IMR-90 (cell line): ENCODE results near the gene EIF4E3. TPM values are rescaled to one million over a fixed set of nuclear protein-coding genes. Genes with fewer than 3 reads are reported as not detected.

Experiments used
- ATAC-seq: fragments of 200-7000 bp; cut with Tn5 transposase; 2 replicates; pipeline ENCODE4 v1.9.1; 2020; ENCODE audit warnings: low read depth, mild to moderate bottlenecking, moderate library complexity
- BruUV-seq: library from RNA; stranded (reverse); fragments of 400-500 nt; replicated peaks from 2 replicates; lab custom pipeline; 2021; lab: Mats Ljungman, UMichigan
- CTCF ChIA-PET: fragments of 300-600 bp; formaldehyde crosslinking; extraction: SDS; loops from one replicate; lab custom pipeline; 2021; ENCODE audit warnings: antibody characterized with exemption; lab: Yijun Ruan, JAX
- POLR2A ChIA-PET: fragments of 300-600 bp; sonication (Branson Sonifier 250); formaldehyde crosslinking; loops from one replicate; lab custom pipeline; 2022; ENCODE audit warnings: antibody characterized with exemption; ENCODE audit not compliant: unreplicated experiment; lab: Charles Lee
- DNase-seq: peaks from one replicate; pipeline ENCODE4 v3.0.0; 2013
- H2AFZ ChIP-seq: replicated peaks from 2 replicates; pipeline ENCODE3; 2013; ENCODE audit warnings: low read length, mild to moderate bottlenecking; ENCODE audit not compliant: poor library complexity
- H2AK5ac ChIP-seq: 2 replicates; pipeline ENCODE4 v1.6.1; 2013; ENCODE audit warnings: low read depth, low read length, inconsistent platforms
- H2AK9ac ChIP-seq: replicated peaks from 2 replicates; pipeline ENCODE3; 2013; ENCODE audit warnings: mild to moderate bottlenecking, low read depth, low read length, moderate library complexity; ENCODE audit not compliant: poor library complexity
- H2BK120ac ChIP-seq: 2 replicates; pipeline ENCODE4 v1.6.1; 2013; ENCODE audit warnings: low read depth, low read length, inconsistent platforms
- H2BK15ac ChIP-seq: 3 replicates; pipeline ENCODE4 v1.6.1; 2013; ENCODE audit warnings: low read depth, low read length, inconsistent platforms
- H2BK20ac ChIP-seq: 2 replicates; pipeline ENCODE4 v1.6.1; 2013; ENCODE audit warnings: low read depth, mild to moderate bottlenecking, inconsistent platforms, low read length, moderate library complexity
- H2BK5ac ChIP-seq: 2 replicates; pipeline ENCODE4 v1.6.1; 2013; ENCODE audit warnings: mild to moderate bottlenecking, low read depth, low read length, inconsistent platforms; ENCODE audit not compliant: poor library complexity, severe bottlenecking
- H3K14ac ChIP-seq: replicated peaks from 2 replicates; pipeline ENCODE4 v1.6.1; 2013; ENCODE audit warnings: low read depth, low read length, inconsistent platforms
- H3K18ac ChIP-seq: 2 replicates; pipeline ENCODE4 v1.6.1; 2013; ENCODE audit warnings: low read depth, low read length, control low read depth
- H3K23ac ChIP-seq: 2 replicates; pipeline ENCODE4 v1.6.1; 2013; ENCODE audit warnings: low read depth, low read length, inconsistent platforms
- H3K27ac ChIP-seq: 2 replicates; pipeline ENCODE4 v1.5.1; 2013; ENCODE audit warnings: mild to moderate bottlenecking, control low read depth, low read length; ENCODE audit not compliant: insufficient read depth
- H3K27me3 ChIP-seq: 2 replicates; pipeline ENCODE4 v1.6.1; 2013; ENCODE audit warnings: low read length; ENCODE audit not compliant: control insufficient read depth, insufficient read depth
- H3K36me3 ChIP-seq: 2 replicates; pipeline ENCODE4 v1.6.1; 2013; ENCODE audit warnings: low read length, mixed read lengths; ENCODE audit not compliant: control insufficient read depth, insufficient read depth
- H3K4ac ChIP-seq: 2 replicates; pipeline ENCODE4 v1.6.1; 2013; ENCODE audit warnings: low read depth, low read length, inconsistent platforms
- H3K4me1 ChIP-seq: 2 replicates; pipeline ENCODE4 v1.6.1; 2013; ENCODE audit warnings: low read length, mixed read lengths; ENCODE audit not compliant: control insufficient read depth, insufficient read depth
- H3K4me2 ChIP-seq: 2 replicates; pipeline ENCODE4 v1.6.1; 2013; ENCODE audit warnings: low read depth, mild to moderate bottlenecking, control low read depth, low read length, moderate library complexity
- H3K4me3 ChIP-seq: 2 replicates; pipeline ENCODE4 v1.5.1; 2013; ENCODE audit warnings: low read depth, mild to moderate bottlenecking, control low read depth, low read length, moderate library complexity; ENCODE audit not compliant: insufficient read depth
- H3K56ac ChIP-seq: 2 replicates; pipeline ENCODE4 v1.6.1; 2013; ENCODE audit warnings: low read length, inconsistent platforms; ENCODE audit not compliant: insufficient read depth; ENCODE audit errors: extremely low read depth
- H3K79me1 ChIP-seq, 2 experiments: 2 replicates each; pipeline ENCODE4 v1.6.1; 2013; ENCODE audit warnings: low read length in 2 of 2, inconsistent platforms in 1 of 2, low read depth in 1 of 2
- H3K9ac ChIP-seq: 2 replicates; pipeline ENCODE4 v1.6.1; 2013; ENCODE audit warnings: low read depth, low read length, control low read depth
- H3K9me1 ChIP-seq: 2 replicates; pipeline ENCODE4 v1.6.1; 2013; ENCODE audit warnings: low read length, inconsistent platforms; ENCODE audit not compliant: insufficient read depth
- H3K9me3 ChIP-seq: 2 replicates; pipeline ENCODE4 v1.6.1; 2013; ENCODE audit warnings: low read length; ENCODE audit not compliant: control insufficient read depth, insufficient read depth
- H4K20me1 ChIP-seq: 2 replicates; pipeline ENCODE4 v1.6.1; 2013; ENCODE audit warnings: low read length, inconsistent platforms; ENCODE audit not compliant: insufficient read depth
- H4K5ac ChIP-seq: 2 replicates; pipeline ENCODE4 v1.6.1; 2013; ENCODE audit warnings: mild to moderate bottlenecking, low read depth, low read length, control low read depth
- H4K8ac ChIP-seq, 2 experiments: 2 replicates each; pipeline ENCODE4 v1.6.1; 2013; ENCODE audit warnings: low read depth in 2 of 2, low read length in 2 of 2, control low read depth in 1 of 2, inconsistent platforms in 1 of 2
- H4K91ac ChIP-seq: 2 replicates; pipeline ENCODE4 v1.6.1; 2013; ENCODE audit warnings: low read depth, low read length, inconsistent platforms; ENCODE audit not compliant: insufficient read depth
- CEBPB ChIP-seq: IDR thresholded peaks from 2 replicates; pipeline ENCODE4 v1.6.1; 2012; ENCODE audit warnings: low read depth, low read length, improper control_type of control experiment
- CHD1 ChIP-seq: IDR thresholded peaks from 2 replicates; pipeline ENCODE4 v1.6.1; 2012; ENCODE audit warnings: low read depth, low read length, improper control_type of control experiment
- CTCF ChIP-seq: conservative IDR thresholded peaks from 2 replicates; pipeline ENCODE4 v1.5.1; 2012; ENCODE audit warnings: mild to moderate bottlenecking, low read depth, low read length, improper control_type of control experiment
- FOS ChIP-seq: fragments of 150-350 bp; IDR thresholded peaks from 2 replicates; pipeline ENCODE4 v1.6.1; 2016; ENCODE audit warnings: low read depth, low read length
- MAFK ChIP-seq: IDR thresholded peaks from 2 replicates; pipeline ENCODE4 v1.6.1; 2012; ENCODE audit warnings: low read depth, low read length, improper control_type of control experiment
- MAZ ChIP-seq: IDR thresholded peaks from 2 replicates; pipeline ENCODE4 v1.6.1; 2012; ENCODE audit warnings: low read depth, mild to moderate bottlenecking, low read length, improper control_type of control experiment, moderate library complexity, borderline replicate concordance
- POLR2A ChIP-seq: IDR thresholded peaks from 2 replicates; pipeline ENCODE4 v1.6.1; 2012; ENCODE audit warnings: mild to moderate bottlenecking, low read depth, low read length
- RCOR1 ChIP-seq: IDR thresholded peaks from 2 replicates; pipeline ENCODE4 v1.6.1; 2012; ENCODE audit warnings: mild to moderate bottlenecking, low read length, improper control_type of control experiment; ENCODE audit not compliant: insufficient replicate concordance
- RFX5 ChIP-seq: IDR thresholded peaks from 2 replicates; pipeline ENCODE4 v1.8.0; 2012; ENCODE audit warnings: low read depth, mild to moderate bottlenecking, low read length, moderate library complexity
- SMC3 ChIP-seq: fragments of 150-350 bp; IDR thresholded peaks from 2 replicates; pipeline ENCODE4 v1.6.1; 2016; ENCODE audit warnings: low read depth, mild to moderate bottlenecking, antibody characterized with exemption, low read length, moderate library complexity
- USF2 ChIP-seq: fragments of 150-350 bp; IDR thresholded peaks from 2 replicates; pipeline ENCODE4 v1.6.1; 2017; ENCODE audit warnings: mild to moderate bottlenecking, antibody characterized with exemption, low read length, low read depth
- WGBS, 2 experiments: methylation state at CpG; one replicate each; pipeline versions ENCODE4 v1.1.5 to v1.1.7; 2013; ENCODE audit warnings: missing lambda C conversion rate in 2 of 2; ENCODE audit not compliant: insufficient read length in 1 of 2; ENCODE audit errors: extremely low coverage in 2 of 2; 5-methylcytosine and 5-hydroxymethylcytosine counted together
- dilution Hi-C: fragments of 300-500 bp; cut with HindIII; formaldehyde crosslinking; loops from one replicate; pipeline ENCODE4 v1.14.3; 2018; ENCODE audit warnings: low sequenced_read_pairs; ENCODE audit not compliant: unreplicated experiment
- in situ Hi-C: fragments of 300-500 bp; cut with MboI; formaldehyde crosslinking; loops from 3 replicates; pipeline ENCODE4 v1.14.3; 2019; ENCODE audit warnings: low sequenced_read_pairs, inconsistent platforms, mixed read lengths
- intact Hi-C: fragments of 100-400 bp; cut with micrococcal nuclease; formaldehyde crosslinking; loops from 2 replicates; pipeline ENCODE4 v1.10.0; 2022
- polyA plus RNA-seq, 3 experiments: library from polyadenylated mRNA; depleted of rRNA; stranded (reverse); fragments of >200 nt; gene quantifications; 2 replicates each; pipeline ENCODE4 v1.2.3, GENCODE V29; 2012; ENCODE audit warnings: low replicate concordance in 1 of 3
- total RNA-seq: library from RNA; depleted of rRNA; stranded (reverse); fragments of >200 nt; gene quantifications from 2 replicates; pipeline ENCODE4 v1.2.3, GENCODE V29; 2012

Gene EIF4E3
- total and polyA plus RNA-seq, 2 of the 4 experiments (the other 2 are of a cell fraction), result 0.72 to 1.1 TPM

GRCh38 chr3:71681224-71681668 lies 44.0 kb downstream of the EIF4E3 start (continued):
- TF ChIP-seq CTCF, result peak; percentile 91
- no peak for TF ChIP-seq MAFK
- TF ChIP-seq SMC3, result peak; percentile 50

GRCh38 chr3:71680603-71681002 lies 44.6 kb downstream of the EIF4E3 start:
- no peaks in the 10 kb centered on the region for H3K79me1 ChIP-seq
- ChIA-PET CTCF (interaction anchor here (0.6 to 1.6 kb wide), 11 partner anchors 10 to 1825 kb away, joined by 3 to 10 read pairs (median 3); no protein-coding TSS in a partner anchor), POLR2A (no interaction called here)
- dilution Hi-C loops (no loop called here), in situ Hi-C loops (no loop called here), intact Hi-C loops (loop anchor here (2.0 to 10.0 kb wide), 4 partner anchors 143 to 576 kb away; no protein-coding TSS in a partner anchor)
- no peaks in the 10 kb centered on the region for H3K27me3 ChIP-seq
- H3K4me2 ChIP-seq, result peak overlapping the region; percentile 58
- H2AK5ac ChIP-seq, result no peak overlapping the region
- no peaks in the 10 kb centered on the region for H3K36me3 ChIP-seq
- no peak overlapping the region for H2AFZ ChIP-seq
- no CpG with 5 or more reads among the region's 1 CpG for WGBS, 2 experiments
- no peak overlapping the region for H2AK9ac ChIP-seq
- BruUV-seq, result no TSS peak
- H3K27ac ChIP-seq, result peak overlapping the region; percentile 27; the same call in 1 of the 2 replicates
- ATAC-seq (peak; percentile 83), DNase-seq (peak; percentile 79)
- H3K9ac ChIP-seq, result no peak overlapping the region
- H3K9me3 ChIP-seq, result no peaks in the 10 kb centered on the region
- no peak overlapping the region for H4K91ac ChIP-seq
- H4K5ac ChIP-seq, result no peak overlapping the region
- H3K9me1 ChIP-seq, result no peaks in the 10 kb centered on the region
- H3K14ac ChIP-seq, result no peak overlapping the region
- no peaks in the 10 kb centered on the region for H4K20me1 ChIP-seq
- TF ChIP-seq CEBPB (peak; percentile 82), CTCF (no peak), MAFK (no peak), USF2 (no peak), RCOR1 (no peak), RFX5 (no peak), MAZ (no peak), CHD1 (no peak), POLR2A (no peak), FOS (peak; percentile 59; the same call in 1 of the 2 replicates)
- no peak overlapping the region for H3K23ac ChIP-seq
- H4K8ac ChIP-seq, result no peak overlapping the region
- H2BK20ac ChIP-seq, result no peak overlapping the region
- peaks cover 12% of the 10 kb centered on the region for H3K4me1 ChIP-seq
- H3K4me3 ChIP-seq, result no peak overlapping the region
- no peak overlapping the region for H2BK120ac ChIP-seq
- H2BK5ac ChIP-seq, result peak overlapping the region; percentile 59
- H3K18ac ChIP-seq, result no peak overlapping the region
- no peak overlapping the region for H3K56ac ChIP-seq
- H3K4ac ChIP-seq, result no peak overlapping the region
- H2BK15ac ChIP-seq, result no peak overlapping the region
